Central memory CD4-positive, alpha-beta T cell (primary cell): ENCODE results near the gene ZNF611.
A peak's percentile ranks its signal among the peaks of the same experiment; 100 is the strongest.
"Not testable (repeated sequence)": the region's sequence is repeated elsewhere in the genome, so short reads cannot be mapped to it uniquely, and the experiment has no call there.

Source experiments
- DNase-seq: peaks from one replicate; pipeline ENCODE4 v3.0.0; 2022
- total RNA-seq, 3 experiments: gene quantifications; one replicate each; lab custom pipeline; 2026; lab: John Stamatoyannopoulos, UW

Gene ZNF611
- total RNA-seq, result 18.6 to 38.3 (median 30.7) reads per million in 3 experiments

DNA sequence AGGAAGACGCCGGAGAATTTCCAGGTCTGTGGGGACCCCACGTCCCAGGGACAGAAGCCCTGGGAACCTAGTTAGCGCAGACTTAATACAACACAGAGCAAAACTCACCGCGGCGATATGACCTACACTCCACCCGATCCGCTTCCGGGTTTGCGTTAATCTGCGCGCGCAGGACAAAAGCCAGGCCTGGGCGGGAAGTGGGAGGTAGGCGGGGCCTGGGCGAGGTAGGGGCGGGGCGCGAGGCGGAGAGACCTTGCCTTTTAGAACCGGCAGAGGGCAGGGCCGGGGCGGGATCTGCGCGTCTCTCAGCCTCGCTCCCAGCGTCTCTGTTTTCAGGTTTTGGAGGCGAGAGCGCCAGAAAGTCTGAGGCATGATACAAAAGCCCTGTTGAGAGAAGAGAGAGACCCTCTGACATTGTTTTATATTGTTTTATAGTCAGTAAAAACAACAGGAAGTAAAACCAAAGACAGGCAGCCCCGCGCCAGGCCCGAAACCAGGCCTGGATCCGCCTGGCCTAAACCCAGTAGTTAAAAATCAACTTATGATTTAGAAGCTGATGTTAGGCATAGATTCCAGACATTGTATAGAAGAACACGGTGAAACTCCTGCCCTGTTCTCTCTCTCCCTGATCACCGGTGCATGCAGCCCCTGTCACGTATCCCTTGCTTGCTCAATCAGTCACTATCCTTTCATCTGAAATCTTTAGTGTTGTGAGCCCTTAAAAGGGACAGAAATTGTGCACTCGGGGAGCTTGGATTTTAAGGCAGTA, at the start of gene ZNF611:
Gene ZNF611, minus strand, starts transcription at position 152 of the 769 bp plus-strand sequence. CDS start 19,150 bp downstream, outside the sequence.
- peak; percentile 98 for DNase-seq

DNA sequence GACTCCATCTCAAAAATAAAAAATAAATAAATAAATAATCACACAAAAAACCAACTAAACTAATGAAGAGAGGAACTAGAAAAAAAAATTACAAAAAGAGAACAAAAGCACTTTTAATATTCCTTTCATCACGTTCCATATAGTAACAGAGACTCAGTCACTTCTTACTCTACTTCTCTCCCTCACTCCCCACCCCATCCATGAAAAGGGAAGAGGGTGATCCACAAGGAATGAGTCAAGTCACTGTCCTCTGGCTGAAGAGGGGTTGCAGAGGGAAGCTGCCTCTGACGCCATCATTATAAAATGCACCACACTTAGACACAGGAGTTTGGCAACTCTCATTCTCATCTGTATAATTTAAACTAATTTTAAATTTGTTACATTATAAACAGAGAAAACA, 48.0 kb upstream of the ZNF611 start:
- DNase-seq, result not testable (repeated sequence)

DNA sequence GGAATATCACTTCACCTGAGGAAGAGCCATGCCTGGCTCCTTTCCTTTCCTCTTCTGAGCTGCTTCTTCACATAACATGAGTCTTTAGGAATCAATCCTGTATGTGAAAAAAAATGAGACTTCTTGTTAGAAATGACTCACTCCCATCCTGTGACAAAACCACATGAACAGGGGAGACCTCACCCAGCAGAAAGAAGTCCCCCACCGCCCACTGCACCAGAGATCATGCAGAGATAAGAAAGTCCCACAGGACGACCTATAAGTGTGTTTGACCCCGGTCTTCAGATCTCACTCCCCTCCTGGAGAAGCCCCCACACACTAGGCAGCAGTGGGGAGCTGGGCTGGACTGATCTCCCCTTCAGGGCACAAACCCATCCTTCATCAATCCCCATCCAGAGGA, 44.0 kb upstream of the ZNF611 start:
- DNase-seq, result peak; percentile 6

DNA sequence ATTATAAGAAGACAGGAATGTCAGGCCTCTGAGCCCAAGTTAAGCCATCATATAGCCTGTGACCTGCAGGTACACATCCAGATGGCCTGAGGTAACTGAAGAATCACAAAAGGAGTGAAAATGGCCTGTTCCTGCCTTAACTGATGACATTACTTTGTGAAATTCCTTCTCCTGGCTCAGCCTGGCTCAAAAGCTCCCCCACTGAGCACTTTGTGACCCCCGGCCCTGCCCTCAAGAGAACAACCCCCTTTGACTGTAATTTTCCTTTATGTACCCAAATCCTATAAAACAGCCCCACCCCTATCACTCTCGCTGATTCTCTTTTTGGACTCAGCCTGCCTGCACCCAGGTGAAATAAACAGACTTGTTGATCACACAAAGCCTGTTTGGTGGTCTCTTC, 21.6 kb upstream of the ZNF611 start:
- not testable (repeated sequence) for DNase-seq

DNA sequence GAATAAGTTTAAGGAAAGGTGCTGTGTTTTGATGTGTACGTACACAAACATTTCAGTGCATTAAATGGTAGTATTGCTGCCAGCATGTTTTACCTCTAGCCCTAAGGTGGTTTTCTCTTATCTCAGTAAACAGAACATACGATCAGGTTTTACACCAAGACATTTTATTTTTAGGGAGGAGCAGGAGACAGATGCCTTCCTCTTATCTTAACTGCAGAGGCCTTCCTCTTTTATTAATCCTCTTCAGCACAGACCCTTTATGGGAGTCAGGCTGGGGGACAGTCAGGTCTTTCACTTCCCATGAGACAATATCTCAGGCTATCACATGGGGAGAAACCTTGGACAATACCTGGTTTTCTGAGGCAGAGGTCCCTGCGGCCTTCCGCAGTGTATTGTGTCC, 14.9 kb upstream of the ZNF611 start:
- DNase-seq, result no peak

DNA sequence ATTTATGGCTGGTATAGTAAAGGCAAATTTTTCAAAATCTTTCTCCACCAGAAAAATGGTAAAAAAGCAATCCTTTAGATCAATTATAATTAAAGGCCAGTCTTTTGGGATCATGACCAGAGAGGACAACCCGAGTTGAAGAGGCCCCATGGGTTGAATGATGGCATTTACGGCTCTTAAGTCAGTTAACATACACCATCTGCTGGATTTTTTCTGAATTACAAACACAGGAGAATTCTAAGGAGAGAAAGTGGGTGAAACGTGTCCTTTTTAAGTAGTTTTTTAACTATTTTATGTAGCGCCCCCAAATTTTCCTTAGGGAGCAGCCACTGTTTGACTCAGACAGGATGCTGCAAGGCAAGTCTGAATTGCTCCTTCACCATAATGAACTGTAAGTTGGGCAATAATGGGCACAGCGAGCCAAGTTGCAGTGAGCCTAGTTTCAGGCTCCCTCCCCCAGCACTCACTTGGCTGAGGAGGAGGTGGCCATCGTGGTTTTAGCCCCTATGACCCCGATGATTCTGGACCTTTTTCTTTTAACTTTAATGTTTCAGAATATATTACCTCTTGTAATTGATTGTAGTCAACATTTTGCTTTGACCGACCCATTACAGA, 13.6 kb upstream of the ZNF611 start:
- DNase-seq, result peak; percentile 30

DNA sequence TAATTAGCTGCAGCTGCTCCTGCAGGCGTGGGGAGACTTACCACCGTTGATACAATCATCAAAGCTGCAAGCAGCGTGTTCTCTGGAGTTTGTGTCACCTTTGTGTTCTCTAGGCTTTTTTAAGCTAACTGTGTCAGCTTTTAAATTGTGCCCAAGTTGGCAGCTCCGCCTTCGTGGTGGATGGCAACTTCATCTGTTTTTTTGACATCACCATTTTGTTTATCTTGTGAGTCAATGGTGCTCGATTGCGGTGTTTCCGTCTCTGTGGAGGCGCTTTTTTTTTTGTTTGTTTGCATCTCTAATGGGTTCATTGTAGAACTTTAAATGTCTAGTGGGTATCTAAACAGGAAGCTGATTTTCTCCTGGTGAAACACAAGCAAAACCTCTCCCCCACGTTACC, 11.1 kb upstream of the ZNF611 start:
- not testable (repeated sequence) for DNase-seq

DNA sequence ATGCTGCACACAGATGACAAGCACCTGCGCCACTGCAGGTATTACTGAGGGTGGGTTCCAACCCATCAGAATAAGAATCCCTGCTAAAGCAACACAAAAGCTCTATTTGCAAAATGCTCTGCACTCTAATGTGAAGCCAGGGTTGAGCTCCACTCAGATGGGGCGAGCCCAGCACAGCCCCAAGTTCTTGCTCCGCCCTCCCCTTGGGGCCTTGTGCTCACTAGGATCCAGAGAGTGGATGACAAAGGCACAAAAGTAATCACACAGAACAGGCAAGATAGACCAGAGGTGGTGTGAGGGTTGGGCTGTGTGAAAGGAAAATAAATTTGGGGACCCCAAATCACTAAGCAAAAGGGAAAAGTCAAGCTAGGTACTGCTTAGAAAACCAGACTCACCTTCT, 8.2 kb upstream of the ZNF611 start:
- no peak for DNase-seq

DNA sequence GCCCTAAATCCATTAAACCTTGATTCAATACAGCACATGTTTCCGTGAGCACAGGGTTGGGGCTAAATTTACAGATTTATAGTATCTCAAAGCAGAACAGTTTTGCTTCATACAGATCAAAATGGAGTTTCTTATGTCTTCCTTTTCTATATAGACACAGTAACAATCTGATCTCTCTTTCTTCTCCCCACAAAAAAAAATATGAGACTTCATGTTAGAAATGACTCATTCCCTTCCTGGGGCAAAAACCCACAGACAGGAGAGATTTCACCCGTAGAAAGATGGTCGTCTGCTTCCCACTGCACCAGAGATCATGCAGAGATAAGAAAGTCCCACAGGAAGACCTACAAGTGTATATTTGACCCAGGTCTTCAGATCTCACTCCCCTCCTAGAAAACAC, 7.7 kb upstream of the ZNF611 start:
- DNase-seq, result no peak

DNA sequence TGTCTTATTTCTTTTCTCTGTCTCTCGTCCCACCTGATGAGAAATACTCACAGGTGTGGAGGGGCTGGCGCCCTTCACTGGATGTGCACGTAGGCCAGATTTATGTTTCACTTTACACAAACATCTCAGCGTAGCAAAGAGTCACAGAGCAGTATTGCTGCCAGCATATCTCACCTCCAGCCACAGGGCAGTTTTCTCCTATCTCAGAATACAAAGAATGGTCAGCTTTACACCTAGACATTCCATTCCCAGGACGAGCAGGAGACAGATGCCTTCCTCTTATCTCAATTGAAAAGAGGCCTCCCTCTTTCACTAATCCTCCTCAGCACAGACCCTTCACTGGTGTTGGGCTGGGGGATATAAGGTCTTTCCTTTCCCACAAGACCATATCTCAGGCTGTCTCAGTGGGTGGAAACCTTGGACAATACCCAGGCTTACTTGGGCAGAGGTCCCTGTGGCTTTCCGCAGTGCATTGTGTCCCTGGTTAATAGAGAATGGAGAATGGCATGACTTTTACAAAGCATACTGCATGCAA, 7.2 kb upstream of the ZNF611 start:
- DNase-seq, result no peak

DNA sequence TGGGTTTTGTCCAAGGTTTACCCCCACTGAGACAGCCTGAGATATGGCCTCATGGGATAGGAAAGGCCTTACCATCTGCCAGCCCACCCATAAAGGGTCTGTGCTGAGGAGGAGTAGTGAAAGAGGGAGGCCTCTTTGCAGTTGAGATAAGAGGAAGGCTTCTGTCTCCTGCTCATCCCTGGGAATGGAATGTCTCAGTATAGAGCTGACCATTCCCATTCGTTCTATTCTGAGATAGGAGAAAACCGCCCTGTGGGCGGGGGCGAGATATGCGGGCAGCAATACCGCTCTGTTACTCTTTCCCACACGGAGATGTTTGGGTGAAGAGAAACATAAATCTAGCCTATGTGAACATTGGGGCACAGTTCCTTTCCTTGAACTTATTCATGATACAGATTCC, 6.5 kb upstream of the ZNF611 start:
- DNase-seq, result not testable (repeated sequence)

DNA sequence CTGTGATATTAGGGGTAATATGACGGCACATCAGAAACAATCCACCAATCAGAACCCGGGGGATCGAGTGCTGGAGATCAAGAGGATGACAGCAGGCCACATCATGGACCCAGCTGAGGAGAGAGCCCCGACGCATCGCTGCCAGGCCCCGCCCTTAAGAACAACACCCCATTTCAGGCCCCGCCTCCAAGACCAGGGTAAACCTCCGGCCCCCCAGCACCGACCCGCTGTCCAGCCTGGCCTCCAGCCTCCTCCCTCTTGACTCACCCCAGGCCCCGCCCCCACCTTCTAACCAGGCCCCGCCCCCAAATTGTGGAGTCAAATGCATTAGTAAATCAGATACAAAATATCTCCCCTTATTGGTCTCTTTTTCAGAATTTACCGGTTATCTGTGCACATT, 4.7 kb upstream of the ZNF611 start:
- DNase-seq, result no peak

DNA sequence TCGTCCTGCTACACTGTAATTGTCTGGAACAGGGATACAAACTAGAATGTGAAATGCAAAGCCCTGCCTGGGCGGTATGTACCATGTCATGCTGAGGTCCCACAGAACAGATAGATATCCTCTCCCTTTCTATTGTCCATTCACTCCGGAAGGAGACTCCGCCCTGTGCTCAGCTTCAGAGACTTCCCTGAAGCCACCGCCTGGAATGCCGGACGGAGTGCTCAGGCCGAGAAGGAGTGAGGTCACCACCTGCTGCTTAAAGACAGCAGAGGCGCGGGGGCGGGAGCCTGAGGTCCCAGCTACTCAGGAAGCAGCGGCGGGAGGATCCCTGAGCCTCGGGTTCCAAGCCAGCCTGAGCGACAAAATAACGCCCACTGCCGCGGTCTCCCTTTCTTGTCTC, 890 bp upstream of the ZNF611 start:
- no peak for DNase-seq

DNA sequence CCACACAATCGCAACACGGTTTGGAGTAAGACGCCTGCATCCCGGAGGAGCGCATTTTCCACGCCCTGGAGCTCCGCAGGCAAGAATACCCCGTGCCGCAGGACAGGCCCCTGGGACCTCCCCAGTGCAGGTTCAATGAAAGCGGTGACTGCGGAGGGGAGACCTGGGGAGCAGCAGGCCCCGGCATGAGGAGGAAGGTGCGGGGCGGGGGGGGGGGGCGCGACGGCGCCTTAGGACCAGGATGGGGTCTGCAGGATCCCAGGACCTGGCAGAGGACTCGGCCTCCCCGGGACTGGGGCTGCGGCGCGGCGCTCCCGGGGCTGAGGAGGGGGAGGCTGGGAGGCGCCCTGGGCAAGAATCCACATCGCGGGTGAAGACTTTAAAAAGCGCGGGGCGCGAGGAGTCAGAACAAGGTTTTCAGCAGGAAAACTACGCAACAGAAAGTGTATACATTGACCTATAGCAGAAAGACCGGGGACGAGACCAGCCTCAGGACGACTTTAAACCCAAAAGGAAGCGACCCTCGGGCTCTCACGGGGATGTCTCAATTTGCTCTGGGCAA, 432 bp downstream of the ZNF611 start:
- DNase-seq, result no peak

DNA sequence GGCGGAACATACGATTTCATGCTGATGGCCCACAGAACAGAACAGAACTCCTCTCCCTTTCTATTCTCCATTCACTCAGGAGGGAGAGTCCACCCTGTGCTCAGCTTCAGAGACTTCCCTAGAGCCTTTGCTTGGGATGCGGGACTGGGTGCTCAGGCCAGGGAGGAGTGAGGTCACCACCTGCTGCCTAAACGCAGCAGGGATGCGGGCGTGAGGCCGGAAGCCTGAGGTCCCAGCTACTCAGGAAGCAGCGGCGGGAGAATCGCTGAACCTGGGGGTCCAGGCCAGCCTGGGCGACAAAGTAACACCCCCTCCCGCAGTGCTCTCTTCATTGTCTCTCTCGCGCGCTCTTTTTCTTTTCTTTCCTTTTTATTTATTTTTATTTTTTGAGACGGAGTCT, 8.8 kb downstream of the ZNF611 start:
- DNase-seq, result not testable (repeated sequence)

DNA sequence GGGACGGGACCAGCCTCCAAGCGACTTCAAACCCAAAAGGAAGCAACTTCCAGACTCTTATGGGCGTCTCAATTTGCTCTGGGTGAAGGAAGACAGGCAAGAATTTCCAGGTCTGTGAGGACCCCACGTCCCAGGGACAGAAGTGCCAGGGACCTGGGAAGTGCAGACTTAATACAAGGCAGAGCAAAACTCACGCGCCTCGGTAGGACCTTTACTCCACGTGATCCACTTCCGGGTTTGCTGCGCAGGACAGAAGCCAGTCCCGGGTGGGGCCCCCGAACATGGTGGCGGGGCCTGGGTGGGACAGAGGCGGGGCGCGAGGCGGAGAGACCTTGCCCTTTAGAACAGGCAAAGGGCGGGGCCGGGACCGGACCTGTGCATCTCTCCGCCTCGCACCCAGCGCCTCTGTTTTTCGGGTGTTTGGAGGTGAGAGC, 9.3 kb downstream of the ZNF611 start:
- no peak for DNase-seq

DNA sequence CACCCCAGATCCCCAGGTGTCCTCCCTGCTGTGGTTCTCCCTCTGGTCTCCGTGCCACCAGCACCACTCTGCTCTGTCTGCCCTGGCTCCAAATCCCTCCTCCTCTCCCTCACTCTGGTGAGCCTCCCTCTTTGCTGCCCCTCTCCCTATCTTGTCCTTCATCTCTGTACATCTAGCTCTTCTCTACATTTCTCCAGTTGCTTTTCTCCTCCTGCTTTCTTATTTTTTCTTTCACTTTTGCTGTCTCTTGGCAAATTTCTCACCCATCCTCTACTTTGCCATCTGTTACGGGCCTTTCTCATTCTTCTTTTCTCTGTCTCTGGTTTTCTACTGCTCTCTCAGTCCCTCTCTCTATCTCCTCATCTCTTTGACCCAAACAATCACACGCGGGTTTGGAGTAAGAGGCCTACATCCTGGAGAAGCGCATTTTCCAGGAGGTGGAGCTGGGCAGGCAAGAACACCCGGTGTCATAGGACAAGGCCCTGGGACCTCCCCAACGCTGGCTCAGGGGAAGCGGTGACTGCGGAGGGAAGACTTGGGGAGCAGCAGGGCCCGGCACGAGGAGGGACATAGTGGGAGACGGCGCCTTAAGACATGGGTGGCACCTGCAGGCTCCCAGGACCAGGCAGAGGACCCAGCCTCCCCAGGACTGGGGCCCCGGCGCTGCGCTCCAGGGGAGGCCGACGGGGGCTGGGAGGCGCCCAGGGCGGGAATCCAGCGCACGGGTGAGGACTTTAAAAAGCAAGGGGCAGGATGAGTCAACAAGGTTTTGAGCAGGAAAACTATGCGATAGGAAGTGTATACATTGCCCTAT, 9.9 kb downstream of the ZNF611 start:
- no peak for DNase-seq

DNA sequence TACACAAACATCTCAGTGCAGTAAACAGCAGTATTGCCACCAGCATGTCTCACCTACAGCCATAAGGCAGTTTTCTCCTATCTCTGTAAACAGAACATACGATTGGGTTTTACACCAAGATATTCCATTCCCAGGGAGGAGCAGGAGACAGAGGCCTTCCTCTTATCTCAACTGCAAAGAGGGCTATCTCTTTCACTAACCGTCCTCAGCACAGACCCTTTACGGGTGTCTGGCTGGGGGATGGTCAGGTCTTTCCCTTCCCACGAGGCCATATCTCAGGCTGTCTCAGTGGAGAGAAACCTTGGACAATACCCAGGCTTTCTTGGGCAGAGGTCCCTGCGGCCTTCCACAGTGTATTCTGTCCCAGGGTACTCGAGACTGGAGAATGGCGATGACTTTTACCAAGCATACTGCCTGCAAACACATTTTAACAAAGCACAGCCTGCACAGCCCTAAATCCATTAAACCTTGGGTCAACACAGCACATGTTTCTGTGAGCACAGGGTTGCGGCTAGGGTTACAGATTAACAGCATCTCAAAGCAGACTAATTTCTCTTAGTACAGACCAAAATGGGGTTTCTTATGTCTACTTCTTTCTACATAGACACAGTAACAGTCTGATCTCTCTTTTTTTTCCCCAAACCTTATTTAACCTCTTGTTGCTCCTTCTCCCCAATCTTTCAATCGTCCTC, 10.8 kb downstream of the ZNF611 start:
- DNase-seq, result not testable (repeated sequence)

DNA sequence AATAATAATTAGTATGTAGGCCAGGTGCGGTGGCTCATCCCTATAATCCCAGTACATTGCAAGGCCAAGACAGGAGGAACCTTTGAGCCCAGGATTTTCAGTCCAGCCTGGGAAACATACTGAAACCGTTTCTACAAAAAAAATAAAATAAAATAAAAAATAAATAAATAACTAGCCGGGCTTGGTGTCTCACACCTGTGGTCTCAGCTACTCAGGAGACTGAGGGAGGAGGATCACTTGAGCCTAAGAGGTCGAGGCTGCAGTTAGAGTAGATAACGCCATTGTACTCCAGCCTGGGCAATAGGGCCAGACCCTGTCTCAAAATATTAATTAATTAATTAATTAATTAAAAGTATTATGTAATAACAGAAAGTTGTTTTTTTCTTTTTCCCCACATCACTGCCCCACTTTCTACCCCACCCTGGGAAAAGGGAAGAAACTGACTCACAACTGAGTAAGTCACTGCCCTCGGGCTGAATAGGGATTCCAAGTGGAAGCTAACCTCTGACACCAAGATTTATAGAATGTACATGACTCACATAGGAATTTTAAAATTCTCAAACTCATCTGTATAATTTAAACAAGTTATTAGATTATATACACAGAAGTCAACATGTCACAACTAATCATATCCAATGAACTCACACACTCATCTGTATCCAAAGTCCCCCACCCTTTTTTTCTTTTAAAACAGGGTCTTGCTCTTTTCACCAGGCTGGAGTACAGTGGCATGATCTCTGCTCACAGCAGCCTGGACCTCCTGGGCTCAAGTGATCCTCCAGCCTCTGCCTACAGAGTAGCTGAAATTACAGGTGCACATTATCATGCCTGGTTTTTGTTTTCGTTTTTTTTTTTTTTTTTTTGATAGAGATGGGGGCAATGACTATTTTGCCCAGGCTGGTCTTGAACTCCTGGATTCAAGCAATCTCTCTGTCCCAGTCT, 12.5 kb downstream of the ZNF611 start:
- no peak for DNase-seq

DNA sequence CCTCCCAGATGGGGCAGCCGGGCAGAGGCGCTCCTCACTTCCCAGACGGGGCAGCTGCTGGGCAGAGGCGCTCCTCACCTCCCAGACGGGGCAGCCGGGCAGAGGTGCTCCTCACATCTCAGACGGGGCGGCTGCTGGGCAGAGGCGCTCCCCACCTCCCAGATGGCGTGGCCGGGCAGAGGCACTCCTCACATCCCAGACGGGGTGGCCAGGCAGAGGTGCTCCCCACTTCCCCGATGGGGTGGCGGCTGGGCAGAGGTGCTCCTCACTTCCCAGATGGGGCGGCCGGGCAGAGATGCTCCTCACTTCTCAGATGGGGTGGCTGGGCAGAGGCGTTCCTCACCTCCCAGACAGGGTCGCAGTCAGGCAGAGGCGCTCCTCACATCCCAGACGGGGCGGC, 14.3 kb downstream of the ZNF611 start:
- DNase-seq, result not testable (repeated sequence)

DNA sequence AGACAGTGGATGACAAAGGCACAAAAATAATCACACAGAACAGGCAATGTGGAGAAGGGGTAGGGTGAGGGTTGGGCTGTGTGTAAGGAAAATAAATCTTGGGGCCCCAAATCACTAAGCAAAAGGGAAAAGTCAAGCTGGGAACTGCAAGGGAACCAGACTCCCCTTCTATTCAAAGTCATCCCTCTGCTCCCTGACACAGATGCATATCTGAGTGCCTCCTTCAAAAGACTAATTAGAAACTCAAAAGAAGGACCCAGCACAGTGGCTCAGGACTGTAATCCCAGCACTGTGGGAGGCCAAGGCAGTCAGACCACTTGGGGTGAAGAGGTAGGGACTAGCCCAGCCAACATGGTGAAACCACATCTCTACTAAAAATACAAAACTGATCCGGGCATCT, 18.3 kb downstream of the ZNF611 start:
- DNase-seq, result no peak
